K562 (cell line): ENCODE results near the gene HEPHL1. TPM values are rescaled to one million over a fixed set of nuclear protein-coding genes. Genes with fewer than 3 reads are reported as not detected.

Experiments
- ARID1B ChIP-seq: fragments of 450-650 bp; IDR thresholded peaks from 2 replicates; pipeline ENCODE4 v1.6.1; 2016; ENCODE audit warnings: antibody characterized with exemption, mild to moderate bottlenecking, inconsistent platforms
- BMI1 ChIP-seq: fragments of 150-350 bp; IDR thresholded peaks from 2 replicates; pipeline ENCODE4 v1.6.1; 2014; ENCODE audit warnings: low read length
- CAMTA2 ChIP-seq: fragments of 250-450 bp; sonication (Bioruptor Pico); conservative IDR thresholded peaks from 2 replicates; pipeline ENCODE4 v1.5.1; 2022
- CBX3 ChIP-seq, 2 experiments: IDR thresholded peaks; 1 replicate in 1 of 2; 2 replicates in 1 of 2; pipeline ENCODE4 v1.6.1; 2012; ENCODE audit warnings: inconsistent platforms in 2 of 2, low read length in 2 of 2, borderline replicate concordance in 1 of 2, control low read depth in 1 of 2
- GABPB1 ChIP-seq: sonication (generic); formaldehyde crosslinking; IDR thresholded peaks from 2 replicates; pipeline ENCODE4 v1.8.0; 2022; ENCODE audit warnings: mild to moderate bottlenecking, missing genetic modification reagents
- JUN ChIP-seq, 2 experiments: sonication (generic) in 1 of 2; formaldehyde crosslinking in 1 of 2; IDR thresholded peaks; 2 replicates each; pipeline versions ENCODE4 v1.6.1 to v1.8.0; 2012 to 2022; ENCODE audit warnings: borderline replicate concordance in 2 of 2, mild to moderate bottlenecking in 2 of 2, improper control_type of control experiment in 1 of 2, low read depth in 1 of 2, low read length in 1 of 2, missing genetic modification reagents in 1 of 2
- JUND ChIP-seq, 2 experiments: IDR thresholded peaks; 2 replicates in 1 of 2; 3 replicates in 1 of 2; pipeline ENCODE4 v1.6.1; 2011; ENCODE audit warnings: borderline replicate concordance in 2 of 2, low read depth in 2 of 2, low read length in 2 of 2, improper control_type of control experiment in 1 of 2, missing biosample characterization in 1 of 2, missing genetic modification characterization in 1 of 2, missing genetic modification reagents in 1 of 2
- MCM3 ChIP-seq: fragments of 450-650 bp; IDR thresholded peaks from 2 replicates; pipeline ENCODE4 v1.6.1; 2016
- NCOA4 ChIP-seq: fragments of 450-650 bp; IDR thresholded peaks from 2 replicates; pipeline ENCODE4 v1.6.1; 2018; ENCODE audit warnings: mild to moderate bottlenecking; ENCODE audit not compliant: partially characterized antibody
- PCBP1 ChIP-seq: fragments of 200-400 bp; formaldehyde crosslinking; IDR thresholded peaks from 2 replicates; pipeline ENCODE4 v1.6.1; 2018; ENCODE audit warnings: mild to moderate bottlenecking, low read depth, low read length; ENCODE audit not compliant: poor library complexity, severe bottlenecking
- PHB ChIP-seq: fragments of 250-450 bp; sonication (Bioruptor Pico); IDR thresholded peaks from 2 replicates; pipeline ENCODE4 v1.5.0; 2021
- POLR2AphosphoS5 ChIP-seq: IDR thresholded peaks from 2 replicates; pipeline ENCODE4 v1.6.1; 2011; ENCODE audit warnings: mild to moderate bottlenecking, low read depth, low read length, moderate library complexity; ENCODE audit not compliant: control insufficient read depth, insufficient read depth
- RBFOX2 ChIP-seq: fragments of 200-400 bp; formaldehyde crosslinking; IDR thresholded peaks from 2 replicates; pipeline ENCODE4 v1.6.1; 2017; ENCODE audit warnings: low read depth, mild to moderate bottlenecking, low read length, moderate library complexity
- SMARCA4 ChIP-seq: fragments of 450-650 bp; IDR thresholded peaks from 2 replicates; pipeline ENCODE4 v1.6.1; 2016
- SPI1 ChIP-seq: IDR thresholded peaks from 2 replicates; pipeline ENCODE4 v1.6.1; 2011; ENCODE audit warnings: low read depth, low read length, control low read depth, borderline replicate concordance
- TAF7 ChIP-seq: fragments of 450-650 bp; IDR thresholded peaks from 2 replicates; pipeline ENCODE4 v1.6.1; 2016; ENCODE audit warnings: missing genetic modification characterization, missing compliant biosample characterization
- TEAD2 ChIP-seq: fragments of 450-650 bp; IDR thresholded peaks from 2 replicates; pipeline ENCODE4 v1.6.1; 2016; ENCODE audit warnings: missing genetic modification characterization, control low read depth, missing compliant biosample characterization
- THRAP3 ChIP-seq: fragments of 450-650 bp; IDR thresholded peaks from 2 replicates; pipeline ENCODE4 v1.6.1; 2016; ENCODE audit warnings: mild to moderate bottlenecking, inconsistent platforms, borderline replicate concordance
- U2AF1 ChIP-seq: fragments of 200-400 bp; formaldehyde crosslinking; optimal IDR thresholded peaks from 2 replicates; pipeline ENCODE3; 2017; ENCODE audit warnings: mild to moderate bottlenecking, low read depth, low read length, moderate library complexity
- ZBTB17 ChIP-seq: fragments of 450-650 bp; formaldehyde crosslinking; IDR thresholded peaks from 2 replicates; pipeline ENCODE4 v1.4.0; 2020; ENCODE audit warnings: mild to moderate bottlenecking
- ZNF232 ChIP-seq: sonication (generic); formaldehyde crosslinking; IDR thresholded peaks from 2 replicates; pipeline ENCODE4 v1.8.0; 2022; ENCODE audit warnings: mild to moderate bottlenecking, missing genetic modification reagents
- ZNF584 ChIP-seq: fragments of 200-800 bp; sonication (Bioruptor generic); IDR thresholded peaks from 2 replicates; pipeline ENCODE4 v1.6.1; 2016; ENCODE audit warnings: low read depth, mild to moderate bottlenecking, missing genetic modification characterization, missing compliant biosample characterization
- ZNF76 ChIP-seq: fragments of 250-450 bp; sonication (Bioruptor Pico); IDR thresholded peaks from 2 replicates; pipeline ENCODE4 v1.4.0; 2020; ENCODE audit warnings: mild to moderate bottlenecking, moderate library complexity, borderline replicate concordance
- ZNF79 ChIP-seq: fragments of 250-450 bp; sonication (Bioruptor Pico); IDR thresholded peaks from 2 replicates; pipeline ENCODE4 v1.4.0; 2020; ENCODE audit warnings: low read depth, mild to moderate bottlenecking, moderate library complexity
- polyA plus RNA-seq, 8 experiments: library from polyadenylated mRNA; depleted of rRNA in 4 of 8; stranded (reverse) in 5 of 8; unstranded in 3 of 8; fragments of >200 nt; fragmentation: Nextera tagmentation in 2 of 8; fragmentation: Illumina TruSeq in 1 of 8; extraction: Ambion mirVana in 2 of 8; extraction: Trizol in 1 of 8; gene quantifications; 2 replicates each; pipeline versions ENCODE4 v1.2.1 to v1.2.3, GENCODE V29; 2011 to 2014; ENCODE audit warnings: inconsistent platforms in 1 of 8, missing spikeins in 1 of 8
- total RNA-seq, 7 experiments: library from RNA; depleted of rRNA in 6 of 7; stranded (reverse); fragments of >200 nt in 6 of 7; fragmentation: Illumina TruSeq in 2 of 7; extraction: Trizol in 2 of 7; gene quantifications; 2 replicates each; pipeline versions ENCODE4 v1.2.1 to v1.2.3, GENCODE V29; 2011 to 2021; ENCODE audit warnings: low replicate concordance in 1 of 7
- TF ChIP-seq, protein P1 (sequence below): sonication (generic); formaldehyde crosslinking; IDR thresholded peaks from 2 replicates; pipeline ENCODE4 v1.8.0; 2022; ENCODE audit warnings: missing genetic modification reagents, mild to moderate bottlenecking, moderate library complexity, borderline replicate concordance
- TF ChIP-seq, protein P2 (sequence below): conservative IDR thresholded peaks from 2 replicates; pipeline ENCODE4 v1.6.1; 2011; ENCODE audit warnings: low read depth, mild to moderate bottlenecking, low read length; ENCODE audit not compliant: control insufficient read depth

HEPHL1 gene
- total and polyA plus RNA-seq, 9 of the 15 experiments (the other 6 are each of a cell fraction or from before 2014, with no cell fraction given), result 0.01 TPM; not detected in 8

DNA sequence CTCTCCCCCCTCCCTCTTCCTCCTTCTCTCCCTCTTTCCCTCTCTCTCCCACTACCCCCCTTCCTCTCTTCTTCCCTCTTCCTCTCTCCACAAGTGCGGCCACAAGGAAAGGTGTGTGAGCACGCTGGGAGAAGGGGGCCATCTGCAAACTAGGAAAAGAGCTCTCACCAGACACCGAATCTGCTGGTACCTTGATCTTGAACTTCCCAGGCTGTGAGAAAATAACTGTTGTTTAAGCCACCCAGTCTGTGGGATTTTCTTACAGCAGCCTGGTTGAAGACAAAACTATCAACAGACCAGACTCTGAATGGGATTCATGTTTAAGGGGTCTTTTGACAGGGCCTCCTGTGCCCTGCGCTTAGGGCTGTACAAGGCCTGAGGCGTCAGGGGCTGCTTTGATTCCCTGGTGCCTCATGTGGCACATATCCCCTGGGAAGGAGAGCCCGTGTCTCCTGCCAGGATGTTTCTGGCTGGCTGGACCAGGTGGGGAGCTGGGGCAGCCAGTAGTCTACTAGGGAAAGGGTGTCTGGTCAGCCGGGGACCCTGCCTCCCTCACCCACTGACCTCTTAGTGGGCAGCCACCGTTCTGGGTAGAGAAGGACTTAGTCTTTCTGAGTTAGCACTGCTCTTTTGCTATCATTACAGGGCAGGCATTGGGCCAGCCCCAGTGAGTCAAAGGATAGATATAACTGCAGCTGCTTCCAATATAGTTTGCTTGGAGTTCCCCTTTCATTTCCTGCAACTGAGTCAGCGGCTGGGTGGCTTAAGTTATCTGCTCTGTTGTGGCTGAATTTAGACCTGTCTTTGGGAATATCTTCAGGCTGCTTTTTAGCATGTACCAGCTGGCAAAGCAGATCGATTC is 113.7 kb downstream of the HEPHL1 start (continued):
- TF ChIP-seq ZNF584 (CRISPR knock-in tag), result no peak
- TF ChIP-seq ZNF232, result 0 out of 2 replicates have a peak, but pooled peaks have one; percentile 21
- no peak for TF ChIP-seq ZBTB17 (CRISPR knock-in tag)
- TF ChIP-seq ZNF76 (CRISPR knock-in tag), result no peak
- TF ChIP-seq, protein P1, sequence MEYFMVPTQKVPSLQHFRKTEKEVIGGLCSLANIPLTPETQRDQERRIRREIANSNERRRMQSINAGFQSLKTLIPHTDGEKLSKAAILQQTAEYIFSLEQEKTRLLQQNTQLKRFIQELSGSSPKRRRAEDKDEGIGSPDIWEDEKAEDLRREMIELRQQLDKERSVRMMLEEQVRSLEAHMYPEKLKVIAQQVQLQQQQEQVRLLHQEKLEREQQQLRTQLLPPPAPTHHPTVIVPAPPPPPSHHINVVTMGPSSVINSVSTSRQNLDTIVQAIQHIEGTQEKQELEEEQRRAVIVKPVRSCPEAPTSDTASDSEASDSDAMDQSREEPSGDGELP (CRISPR knock-in tag), result no peak
- peak; percentile 49; the same call in 1 of the 2 replicates for TF ChIP-seq SMARCA4
- TF ChIP-seq ZNF79 (CRISPR knock-in tag), result no peak
- TF ChIP-seq TEAD2 (tag), result no peak
- TF ChIP-seq RBFOX2, result no peak
- TF ChIP-seq ARID1B, result peak; percentile 66
- TF ChIP-seq MCM3, result no peak
- TF ChIP-seq PCBP1, result no peak
- TF ChIP-seq TAF7, result no peak
- no peak for TF ChIP-seq PHB (CRISPR knock-in tag)
- TF ChIP-seq GABPB1, result no peak
- TF ChIP-seq BMI1, result no peak
- TF ChIP-seq THRAP3, result no peak
- TF ChIP-seq JUND (IDR thresholded peaks at IDR 0.05; ENCODE audit: borderline replicate concordance, low read depth, low read length), result peak; percentile 63; the same call in 1 of the 2 replicates
- TF ChIP-seq JUND (tag; IDR thresholded peaks at IDR 0.05; ENCODE audit: borderline replicate concordance, low read depth, low read length), result peak; percentile 66; the same call in 1 of the 3 replicates
- TF ChIP-seq, protein P2, sequence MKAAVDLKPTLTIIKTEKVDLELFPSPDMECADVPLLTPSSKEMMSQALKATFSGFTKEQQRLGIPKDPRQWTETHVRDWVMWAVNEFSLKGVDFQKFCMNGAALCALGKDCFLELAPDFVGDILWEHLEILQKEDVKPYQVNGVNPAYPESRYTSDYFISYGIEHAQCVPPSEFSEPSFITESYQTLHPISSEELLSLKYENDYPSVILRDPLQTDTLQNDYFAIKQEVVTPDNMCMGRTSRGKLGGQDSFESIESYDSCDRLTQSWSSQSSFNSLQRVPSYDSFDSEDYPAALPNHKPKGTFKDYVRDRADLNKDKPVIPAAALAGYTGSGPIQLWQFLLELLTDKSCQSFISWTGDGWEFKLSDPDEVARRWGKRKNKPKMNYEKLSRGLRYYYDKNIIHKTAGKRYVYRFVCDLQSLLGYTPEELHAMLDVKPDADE, result no peak
- no peak for TF ChIP-seq U2AF1
- TF ChIP-seq SPI1, result peak; percentile 82
- no peak for TF ChIP-seq CAMTA2 (CRISPR knock-in tag)
- TF ChIP-seq CBX3 (IDR thresholded peaks at IDR 0.05; ENCODE audit: borderline replicate concordance in 1 of 2, low read length in 2 of 2), result no peak
- peak; percentile 8; the same call in 1 of the 2 replicates for TF ChIP-seq JUN (IDR thresholded peaks at IDR 0.05; ENCODE audit: borderline replicate concordance, low read depth, low read length)
- no peak for TF ChIP-seq JUN (CRISPR knock-in tag; IDR thresholded peaks at IDR 0.05; ENCODE audit: borderline replicate concordance)
- TF ChIP-seq NCOA4, result no peak
- 0 out of 2 replicates have a peak, but pooled peaks have one; percentile 34 for TF ChIP-seq POLR2AphosphoS5
